ENCODE data around the gene ZSCAN16. TPM values are rescaled to one million over a fixed set of nuclear protein-coding genes. Genes with fewer than 3 reads are reported as not detected.
"Not testable (repeated sequence)": the region's sequence is repeated elsewhere in the genome, so short reads cannot be mapped to it uniquely, and the experiment has no call there.

ZSCAN16 gene
- total RNA-seq, 4 donors from 2014 or later: 7.5 to 19.5 (median 9.5) TPM; not detected in 1

GRCh38 chr6:28118217-28118616 lies 6.2 kb upstream of the ZSCAN16 start:
- WGBS, 2 donors (ENCODE audit: low coverage in 1 of 2): 88 to 90% methylated on average over 1 of the region's 1 CpG
- H3K36me3 ChIP-seq: peaks cover 0 to 16% (median 3%) of the 10 kb centered on the region in 4 donors

GRCh38 chr6:28121876-28122275 lies 2.5 kb upstream of the ZSCAN16 start:
- Histone ChIP-seq H3K27me3 (no peaks in the 10 kb centered on the region), H3K4me1 (peaks cover 0 to 23% (median 15%) of the 10 kb centered on the region in 4 donors), H3K36me3 (peaks cover 0 to 9% (median 3%) of the 10 kb centered on the region in 4 donors), H3K27ac (no peak overlapping the region), H3K9me3 (no peaks in the 10 kb centered on the region), H3K4me3 (no peak overlapping the region)
- 77 to 91% methylated on average over 2 of the region's 2 CpGs for WGBS, 2 donors (ENCODE audit: low coverage in 1 of 2)
- DNase-seq: no peak
- in situ Hi-C loops (cut with MboI; ENCODE audit: low pct_ligation_motif_present in 1 of 4, low pct_unique_long_range_greater_than_20kb in 1 of 4, low sequenced_read_pairs in 3 of 4): no loop called here
- TF ChIP-seq CTCF (IDR thresholded peaks at IDR 0.05) (no peak), EP300 (IDR thresholded peaks at IDR 0.05; ENCODE audit: low read depth) (no peak), POLR2AphosphoS5 (IDR thresholded peaks at IDR 0.05) (no peak), POLR2A (IDR thresholded peaks at IDR 0.05) (no peak)
- intact Hi-C loops (cut with DNase I; ENCODE audit: low total_unique reads): no loop called here

More at GRCh38 chr6:28118217-28118616, 6.2 kb upstream of the ZSCAN16 start:
- TF ChIP-seq CTCF (IDR thresholded peaks at IDR 0.05) (no peak), EP300 (IDR thresholded peaks at IDR 0.05; ENCODE audit: low read depth) (no peak), POLR2AphosphoS5 (IDR thresholded peaks at IDR 0.05) (no peak), POLR2A (IDR thresholded peaks at IDR 0.05) (no peak)
- H3K27ac ChIP-seq: no peak overlapping the region
- H3K4me1 ChIP-seq: no peaks in the 10 kb centered on the region
- H3K9me3 ChIP-seq: no peaks in the 10 kb centered on the region
- no peak for DNase-seq
- intact Hi-C loops (cut with DNase I; ENCODE audit: low total_unique reads): no loop called here
- H3K4me3 ChIP-seq: no peak overlapping the region
- in situ Hi-C loops (cut with MboI; ENCODE audit: low pct_ligation_motif_present in 1 of 4, low pct_unique_long_range_greater_than_20kb in 1 of 4, low sequenced_read_pairs in 3 of 4): no loop called here
- H3K27me3 ChIP-seq: no peaks in the 10 kb centered on the region

GRCh38 chr6:28122283-28122682 lies 2.1 kb upstream of the ZSCAN16 start:
- in situ Hi-C loops (cut with MboI; ENCODE audit: low pct_ligation_motif_present in 1 of 4, low pct_unique_long_range_greater_than_20kb in 1 of 4, low sequenced_read_pairs in 3 of 4): not testable (repeated sequence)

GRCh38 chr6:28124971-28125353 lies 553 bp downstream of the ZSCAN16 start:
- TF ChIP-seq POLR2AphosphoS5 (IDR thresholded peaks at IDR 0.05) (no peak), CTCF (IDR thresholded peaks at IDR 0.05) (no peak), POLR2A (IDR thresholded peaks at IDR 0.05) (no peak), EP300 (IDR thresholded peaks at IDR 0.05; ENCODE audit: low read depth) (no peak)
- WGBS, 2 donors (ENCODE audit: low coverage in 1 of 2): 3 to 21% methylated on average over 4 to 6 of the region's 6 CpGs
- no peak for DNase-seq
- Histone ChIP-seq H3K9me3 (no peaks in the 10 kb centered on the region), H3K36me3 (peaks cover 0 to 22% (median 4%) of the 10 kb centered on the region in 4 donors), H3K4me1 (peaks cover 0 to 24% (median 15%) of the 10 kb centered on the region in 4 donors), H3K27ac (peak overlapping the region; percentile 76 to 80 (median 77)), H3K4me3 (peak overlapping the region; percentile 33 to 63 (median 54)), H3K27me3 (no peaks in the 10 kb centered on the region)
- intact Hi-C loops (cut with DNase I; ENCODE audit: low total_unique reads): no loop called here
- in situ Hi-C loops (cut with MboI; ENCODE audit: low pct_ligation_motif_present in 1 of 4, low pct_unique_long_range_greater_than_20kb in 1 of 4, low sequenced_read_pairs in 3 of 4): loop anchor here in 1 of 4 donors (25.0 kb wide), 1 partner anchor 237 kb away; no protein-coding TSS in a partner anchor

More at GRCh38 chr6:28122283-28122682, 2.1 kb upstream of the ZSCAN16 start:
- H3K4me3 ChIP-seq; intact Hi-C loops (cut with DNase I; ENCODE audit: low total_unique reads); H3K9me3 ChIP-seq; DNase-seq; H3K27ac ChIP-seq; H3K27me3 ChIP-seq: not testable (repeated sequence)
- whole genome bisulfite sequencing, 2 donors (ENCODE audit: low coverage in 1 of 2): 88 to 100% methylated on average over 4 to 5 of the region's 5 CpGs
- peaks cover 0 to 24% (median 15%) of the 10 kb centered on the region in 4 donors for H3K4me1 ChIP-seq
- H3K36me3 ChIP-seq: peaks cover 0 to 11% (median 4%) of the 10 kb centered on the region in 4 donors

GRCh38 chr6:28125401-28125800 lies 992 bp downstream of the ZSCAN16 start:
- intact Hi-C loops (cut with DNase I; ENCODE audit: low total_unique reads): no loop called here
- peak overlapping the region in 2 of 4 donors; percentile 76 to 78 for H3K27ac ChIP-seq

More at GRCh38 chr6:28125401-28125800, 992 bp downstream of the ZSCAN16 start:
- no peak for DNase-seq
- H3K4me3 ChIP-seq: peak overlapping the region in 1 of 4 donors; percentile 63
- in situ Hi-C loops (cut with MboI; ENCODE audit: low pct_ligation_motif_present in 1 of 4, low pct_unique_long_range_greater_than_20kb in 1 of 4, low sequenced_read_pairs in 3 of 4): loop anchor here in 1 of 4 donors (25.0 kb wide), 1 partner anchor 237 kb away; no protein-coding TSS in a partner anchor
- peaks cover 0 to 24% (median 15%) of the 10 kb centered on the region in 4 donors for H3K4me1 ChIP-seq
- no peak for TF ChIP-seq POLR2AphosphoS5 (IDR thresholded peaks at IDR 0.05)
- TF ChIP-seq CTCF (IDR thresholded peaks at IDR 0.05): no peak
- no peak for TF ChIP-seq EP300 (IDR thresholded peaks at IDR 0.05; ENCODE audit: low read depth)
- TF ChIP-seq POLR2A (IDR thresholded peaks at IDR 0.05): no peak
- 59 to 72% methylated on average over 2 to 4 of the region's 4 CpGs for WGBS, 2 donors (ENCODE audit: low coverage in 1 of 2)
- H3K27me3 ChIP-seq: no peaks in the 10 kb centered on the region
- no peaks in the 10 kb centered on the region for H3K9me3 ChIP-seq
- peaks cover 0 to 20% (median 4%) of the 10 kb centered on the region in 4 donors for H3K36me3 ChIP-seq
